ENCODE measurements around the gene PSMA6.
A peak's percentile ranks its signal among the peaks of the same experiment; 100 is the strongest.
"Not testable (repeated sequence)": the region's sequence is repeated elsewhere in the genome, so short reads cannot be mapped to it uniquely, and the experiment has no call there.

The PSMA6 gene

GRCh38 chr14:35343702-35344101 lies 51.5 kb downstream of the PSMA6 start:
- no peak for DNase-seq (ENCODE audit: low read depth in 2 of 2)

- no peak for DNase-seq (ENCODE audit: low read depth in 2 of 2)
These were observed 52.1 kb downstream of the PSMA6 start for GRCh38 chr14:35344107-35344807.

DNA sequence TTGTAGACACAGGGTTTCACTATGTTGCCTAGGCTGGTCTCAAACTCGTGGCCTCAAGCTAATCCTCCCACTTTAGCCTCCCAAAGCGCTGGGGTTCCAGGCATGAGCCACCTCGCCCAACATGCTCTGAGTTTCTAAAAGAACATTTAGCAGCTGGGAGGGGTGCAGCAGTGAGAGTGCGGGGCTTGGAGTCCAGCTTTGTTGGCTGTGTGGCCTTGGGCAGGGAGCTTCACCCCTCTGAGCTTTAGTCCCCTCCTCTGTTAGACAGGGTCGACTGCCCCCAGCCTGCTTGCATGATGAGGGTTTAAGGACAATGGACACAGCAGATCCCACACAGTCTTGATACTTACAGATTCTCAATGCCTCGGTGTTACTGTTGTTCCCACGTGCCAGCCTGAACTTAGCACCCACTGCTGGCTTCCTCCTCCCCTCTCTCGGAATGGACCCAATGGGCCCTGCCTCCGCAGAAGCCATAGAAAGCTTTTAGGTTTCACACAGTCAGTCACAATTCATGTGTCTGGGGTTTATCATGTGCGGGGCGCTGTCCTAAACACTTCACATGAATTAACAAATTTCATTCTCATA lies 54.6 kb downstream of the PSMA6 start:
- no peak for DNase-seq (ENCODE audit: low read depth in 2 of 2)

GRCh38 chr14:35347323-35348043 lies 55.3 kb downstream of the PSMA6 start:
- no peak for DNase-seq (ENCODE audit: low read depth in 2 of 2)

GRCh38 chr14:35348044-35348380 lies 55.8 kb downstream of the PSMA6 start:
- DNase-seq (ENCODE audit: low read depth in 2 of 2): not testable (repeated sequence)

DNA sequence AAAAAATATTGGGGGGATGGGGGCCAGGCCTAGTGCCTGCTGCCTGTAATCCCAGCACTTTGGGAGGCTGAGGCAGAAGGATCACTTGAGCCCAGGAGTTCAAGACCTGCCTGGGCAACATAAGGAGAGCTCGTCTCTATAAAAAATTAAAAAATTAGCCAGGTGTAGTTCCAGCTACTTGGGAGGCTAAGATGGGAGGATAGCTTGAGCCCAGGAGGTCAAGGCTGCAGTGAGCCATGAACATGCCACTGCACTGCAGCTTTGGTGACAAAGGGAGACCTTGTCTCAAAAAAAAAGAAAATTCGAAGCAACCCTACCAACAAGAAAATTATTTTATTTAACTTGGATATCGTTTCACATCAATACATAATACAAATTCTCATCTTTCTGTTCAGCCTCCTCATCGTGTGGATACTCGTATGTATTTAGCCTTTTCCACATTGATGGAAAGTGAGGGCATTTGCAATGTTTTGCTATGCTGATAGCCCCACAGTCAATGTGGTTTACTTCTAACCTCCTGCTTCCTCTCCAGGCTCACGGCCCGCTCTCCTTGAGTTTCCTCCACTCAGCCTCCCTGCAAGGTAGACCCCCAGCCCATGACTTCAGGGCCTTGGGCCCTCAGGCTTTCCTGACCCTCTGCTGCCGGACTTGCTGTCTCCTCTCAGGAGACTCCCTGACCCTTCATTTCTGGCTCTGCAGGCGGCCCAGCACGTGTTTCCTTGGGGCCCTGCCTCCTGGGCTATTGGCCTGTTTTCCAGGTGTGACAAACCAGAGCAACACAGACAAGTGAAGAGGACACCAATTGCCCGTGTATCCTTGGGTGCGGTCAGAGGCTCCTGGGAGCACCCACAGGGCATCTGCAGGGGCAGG lies 57.5 kb downstream of the PSMA6 start:
- no peak for DNase-seq (ENCODE audit: low read depth in 2 of 2)

DNA sequence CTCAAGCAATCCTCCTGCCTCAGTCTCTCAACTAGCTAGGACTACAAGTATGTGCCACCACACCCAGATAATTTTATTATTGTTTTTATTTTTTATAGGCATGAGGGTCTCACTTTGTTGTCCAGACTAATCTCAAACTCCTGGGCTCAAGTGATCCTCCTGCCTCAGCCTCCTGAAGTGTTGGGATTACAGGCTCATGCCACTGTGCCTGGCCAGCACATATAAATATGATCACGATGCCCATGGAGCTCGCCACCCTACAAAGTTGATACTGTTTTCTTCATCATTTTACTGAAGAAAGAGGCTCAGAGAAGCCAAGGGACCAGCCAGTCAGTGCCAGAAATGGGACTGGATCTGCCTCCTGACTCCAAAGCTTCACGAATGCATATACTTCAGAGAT lies 59.3 kb downstream of the PSMA6 start:
- DNase-seq (ENCODE audit: low read depth in 2 of 2): no peak

DNA sequence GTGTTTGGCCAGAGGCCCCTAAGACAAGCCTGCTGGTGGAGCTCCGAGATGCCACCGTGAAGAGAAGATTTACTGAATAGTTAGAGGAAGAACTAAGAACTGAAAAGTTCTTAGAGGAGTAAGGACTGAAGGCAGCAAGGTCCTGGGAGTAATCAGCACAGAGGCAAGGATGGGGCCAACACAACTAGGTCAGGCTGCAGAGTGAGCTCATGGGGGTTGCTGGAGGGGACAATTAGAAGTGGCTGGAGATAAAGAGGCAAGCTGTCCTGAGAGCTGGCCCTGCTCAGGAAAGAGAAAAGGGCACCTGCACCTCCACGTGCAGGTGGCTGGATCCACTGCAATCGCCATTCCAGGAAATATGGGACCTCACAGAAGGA lies 59.7 kb downstream of the PSMA6 start:
- DNase-seq (ENCODE audit: low read depth in 2 of 2): no peak

- no peak for DNase-seq (ENCODE audit: low read depth in 2 of 2)
These were observed 60.4 kb downstream of the PSMA6 start for GRCh38 chr14:35352274-35353233.

DNA sequence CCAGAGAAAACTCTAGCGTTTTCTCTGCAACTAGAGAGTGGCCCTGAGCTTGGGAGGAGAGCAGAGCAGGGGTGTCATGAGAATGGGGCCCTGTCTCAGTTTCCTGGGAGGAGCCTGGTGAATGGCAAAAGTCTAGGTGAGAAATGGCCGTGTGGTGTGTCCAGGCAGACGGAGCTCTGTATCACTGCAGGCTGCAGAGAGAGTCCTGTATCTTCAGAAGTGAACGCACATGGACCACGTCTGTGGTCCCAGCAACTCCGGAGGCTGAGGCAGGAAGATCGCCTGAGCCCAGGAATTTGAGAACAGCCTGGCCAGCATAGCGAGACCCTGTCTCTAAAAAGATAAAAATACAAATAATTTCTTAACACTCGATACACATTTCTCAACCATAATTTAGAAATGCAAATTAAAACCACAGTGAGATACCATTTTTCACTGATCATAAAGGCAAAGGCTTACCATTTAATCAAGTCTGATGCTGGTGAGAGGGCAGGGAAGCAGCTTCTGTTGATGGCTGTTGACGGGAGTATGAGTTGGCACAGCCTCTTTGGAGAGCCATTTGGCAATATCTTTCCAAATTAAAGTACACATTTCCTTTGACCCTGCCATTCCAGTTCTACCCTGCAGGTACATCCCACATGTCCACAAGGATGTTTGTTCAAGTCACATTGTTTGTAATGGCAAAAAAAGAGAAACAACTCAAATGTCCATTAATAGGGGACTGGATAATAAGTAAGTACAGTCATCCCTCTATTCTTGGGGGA lies 61.4 kb downstream of the PSMA6 start:
- no peak for DNase-seq (ENCODE audit: low read depth in 2 of 2)

DNA sequence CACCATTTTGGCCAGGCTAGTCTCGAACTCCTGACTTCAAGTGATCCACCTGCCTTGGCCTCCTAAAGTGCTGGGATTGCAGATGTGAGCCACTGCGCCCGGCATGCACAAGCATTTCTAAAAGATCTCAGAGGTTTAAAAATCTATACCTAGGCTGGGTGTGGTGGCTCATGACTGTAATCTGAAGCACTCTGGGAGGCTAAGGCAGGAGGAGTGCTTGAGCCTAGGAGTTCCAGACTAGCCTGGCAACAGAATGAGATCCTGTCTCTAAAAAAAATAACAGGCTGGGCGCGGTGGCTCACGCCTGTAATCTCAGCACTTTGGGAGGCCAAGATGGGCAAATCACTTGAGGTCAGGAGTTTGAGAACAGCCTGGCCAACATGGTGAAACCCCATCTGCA lies 63.1 kb downstream of the PSMA6 start:
- DNase-seq (ENCODE audit: low read depth in 2 of 2): not testable (repeated sequence)

DNA sequence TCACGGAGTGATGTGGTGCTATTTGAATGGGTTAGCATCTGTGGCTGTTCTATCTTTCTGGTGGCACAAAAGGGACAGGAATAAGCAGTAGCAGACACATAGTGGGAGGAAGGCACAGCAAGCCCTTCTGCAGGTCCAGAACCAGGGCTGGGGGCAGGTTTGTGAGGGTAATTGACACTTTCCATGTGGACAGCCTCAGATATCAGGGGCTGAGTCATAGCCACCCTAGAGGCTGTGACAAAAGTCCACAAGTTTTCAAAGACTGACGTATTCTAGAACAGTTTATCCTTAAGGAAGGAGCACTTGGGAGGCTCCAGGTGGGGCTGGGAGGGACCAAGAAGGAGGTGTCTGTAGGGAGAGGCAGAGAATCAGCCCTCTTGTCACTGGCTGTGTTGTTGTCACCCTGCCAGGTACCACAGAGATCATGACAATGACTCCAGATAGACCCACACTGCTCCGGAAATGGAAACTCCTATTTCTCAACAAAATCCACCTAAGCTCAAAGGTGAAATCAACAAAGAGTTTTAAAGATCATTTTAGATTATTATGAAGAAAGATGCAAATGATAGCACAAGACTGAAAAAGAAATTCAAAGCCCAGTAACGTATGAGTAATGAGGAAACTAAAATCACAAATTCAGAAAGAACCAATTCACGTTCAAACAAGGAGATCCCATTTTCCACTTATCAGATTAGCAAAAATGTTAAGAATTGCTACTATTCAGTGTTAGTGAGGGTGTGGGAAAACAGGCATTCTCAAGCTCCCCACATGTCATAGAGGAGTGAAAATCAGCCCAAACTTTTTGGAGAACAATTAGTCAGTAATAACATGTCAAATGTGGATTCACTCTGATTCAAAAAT lies 64.0 kb downstream of the PSMA6 start:
- DNase-seq (ENCODE audit: low read depth in 2 of 2): no peak

- not testable (repeated sequence) for DNase-seq (ENCODE audit: low read depth in 2 of 2)
These were observed 67.5 kb downstream of the PSMA6 start for GRCh38 chr14:35359655-35360054.

GRCh38 chr14:35361141-35361480 lies 68.9 kb downstream of the PSMA6 start:
- DNase-seq (ENCODE audit: low read depth in 2 of 2): no peak

- no peak for DNase-seq (ENCODE audit: low read depth in 2 of 2)
These were observed 70.3 kb downstream of the PSMA6 start for GRCh38 chr14:35362450-35362849.

GRCh38 chr14:35362911-35363374 lies 70.8 kb downstream of the PSMA6 start:
- DNase-seq (ENCODE audit: low read depth in 2 of 2): no peak

GRCh38 chr14:35365130-35366055 lies 73.2 kb downstream of the PSMA6 start:
- DNase-seq (ENCODE audit: low read depth in 2 of 2): peak; percentile 68 to 73

DNA sequence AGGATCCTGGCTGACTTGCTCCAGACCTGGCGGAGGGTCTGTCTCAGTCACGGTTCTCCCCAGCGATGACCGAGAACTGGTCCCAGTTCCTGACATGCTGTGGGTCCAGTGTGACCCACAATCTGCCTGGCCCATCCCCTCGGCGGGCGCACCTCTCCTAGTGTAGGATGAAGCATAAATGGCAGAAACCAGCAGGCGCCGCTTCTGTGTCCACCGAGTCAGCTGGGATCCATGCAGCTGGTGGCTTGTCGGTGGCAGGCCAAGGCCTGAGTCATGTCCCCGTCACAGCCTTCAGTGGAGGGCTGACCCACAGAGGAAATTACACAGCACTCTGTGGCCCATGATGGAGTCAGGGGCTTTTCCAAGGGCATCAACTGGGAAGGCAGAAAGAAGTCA lies 73.9 kb downstream of the PSMA6 start:
- DNase-seq (ENCODE audit: low read depth in 2 of 2): peak in 1 of 2 donors; percentile 10

Data from stimulated activated CD8-positive, alpha-beta memory T cell treated with anti-CD3 and anti-CD28 coated beads, Interleukin-7, amount 100 ng/mL, for 4 hours (primary cell).